NOMO-1 treated with dmso at 0.1 percent for 144 hours (cell line): ENCODE measurements around the gene TMED9.
A peak's percentile ranks its signal among the peaks of the same experiment; 100 is the strongest.

Experiments used
- DNase-seq: peaks from one replicate; lab custom pipeline; 2025; ENCODE audit not compliant: unreplicated experiment; lab: John Stamatoyannopoulos, UW

The TMED9 gene

GRCh38 chr5:177576169-177576568 lies 15.8 kb upstream of the TMED9 start:
- DNase-seq, result no peak

DNA sequence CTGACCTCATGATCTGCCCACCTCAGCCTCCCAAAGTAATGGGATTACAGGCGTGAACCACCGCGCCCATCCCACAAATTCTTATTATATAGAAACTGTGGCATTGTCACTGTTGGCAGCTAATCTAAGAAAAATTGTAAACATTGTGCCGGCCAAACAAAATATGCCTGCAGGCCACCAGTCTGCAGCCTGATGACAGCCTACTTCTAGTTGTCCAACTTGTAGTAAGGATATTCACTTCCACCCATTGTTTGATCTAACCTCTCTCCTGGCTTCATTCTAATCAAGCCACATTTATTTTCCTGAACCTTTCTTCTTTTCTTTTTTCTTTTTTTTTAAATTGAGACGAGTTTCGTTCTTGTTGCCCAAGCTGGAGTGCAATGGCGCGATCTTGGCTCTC lies 13.7 kb upstream of the TMED9 start:
- DNase-seq, result no peak

GRCh38 chr5:177588413-177588909 lies 3.5 kb upstream of the TMED9 start:
- no peak for DNase-seq

GRCh38 chr5:177590406-177590805 lies 1.6 kb upstream of the TMED9 start:
- no peak for DNase-seq

DNA sequence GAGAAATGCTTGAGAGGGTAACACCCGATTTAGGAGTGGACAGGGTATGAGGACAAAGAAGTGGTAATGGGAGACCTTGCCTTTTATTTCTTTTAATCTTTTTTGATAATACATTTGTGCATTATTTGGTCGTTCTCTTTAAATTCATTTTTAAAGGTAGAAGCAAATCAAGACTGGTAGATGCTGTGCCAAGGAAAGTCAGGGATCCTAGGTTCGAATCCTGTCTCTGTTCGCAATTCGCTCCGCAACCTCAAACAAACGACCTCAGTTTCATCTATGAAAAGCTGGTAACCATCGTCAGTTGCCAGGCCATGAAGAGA lies 353 bp upstream of the TMED9 start:
- no peak for DNase-seq

DNA sequence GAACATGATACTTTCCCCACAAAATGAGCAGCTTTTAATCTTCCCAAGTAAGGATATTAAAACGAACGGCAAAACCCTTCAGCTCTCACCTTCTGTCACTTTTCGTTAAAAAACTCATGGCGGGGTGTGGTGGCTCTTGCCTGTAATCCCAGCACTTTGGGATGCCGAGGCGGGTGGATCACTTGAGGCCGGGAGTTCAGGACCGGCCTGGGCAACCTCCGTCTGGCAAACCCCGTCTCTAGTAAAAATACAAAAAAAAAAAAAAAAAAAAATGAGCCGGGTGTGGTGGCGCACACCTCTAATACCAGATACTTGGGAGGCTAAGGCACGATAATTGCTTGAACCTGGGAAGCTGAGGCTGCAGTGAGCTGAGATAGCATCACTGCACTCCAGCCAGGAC lies 902 bp downstream of the TMED9 start:
- DNase-seq, result no peak

- DNase-seq, result no peak
Measured at GRCh38 chr5:177593511-177593910, 1.5 kb downstream of the TMED9 start.

- DNase-seq, result no peak
Measured at GRCh38 chr5:177594071-177594470, 2.1 kb downstream of the TMED9 start.

GRCh38 chr5:177595026-177595585 lies 3.1 kb downstream of the TMED9 start:
- no peak for DNase-seq

GRCh38 chr5:177595991-177596774 lies 4.2 kb downstream of the TMED9 start:
- no peak for DNase-seq

GRCh38 chr5:177596775-177597238 lies 4.8 kb downstream of the TMED9 start:
- no peak for DNase-seq

- DNase-seq, result no peak
Measured at GRCh38 chr5:177598477-177598876, 6.5 kb downstream of the TMED9 start.

- peak; percentile 76 for DNase-seq
Measured at GRCh38 chr5:177599731-177600507, 7.9 kb downstream of the TMED9 start, which contains the start of gene B4GALT7. Gene B4GALT7 (plus strand): TSS chr5:177600132. CDS start chr5:177600211, 79 bp downstream.

GRCh38 chr5:177600508-177601018 lies 8.6 kb downstream of the TMED9 start:
- DNase-seq, result no peak

- DNase-seq, result no peak
Measured at GRCh38 chr5:177601126-177601525, 9.1 kb downstream of the TMED9 start.

DNA sequence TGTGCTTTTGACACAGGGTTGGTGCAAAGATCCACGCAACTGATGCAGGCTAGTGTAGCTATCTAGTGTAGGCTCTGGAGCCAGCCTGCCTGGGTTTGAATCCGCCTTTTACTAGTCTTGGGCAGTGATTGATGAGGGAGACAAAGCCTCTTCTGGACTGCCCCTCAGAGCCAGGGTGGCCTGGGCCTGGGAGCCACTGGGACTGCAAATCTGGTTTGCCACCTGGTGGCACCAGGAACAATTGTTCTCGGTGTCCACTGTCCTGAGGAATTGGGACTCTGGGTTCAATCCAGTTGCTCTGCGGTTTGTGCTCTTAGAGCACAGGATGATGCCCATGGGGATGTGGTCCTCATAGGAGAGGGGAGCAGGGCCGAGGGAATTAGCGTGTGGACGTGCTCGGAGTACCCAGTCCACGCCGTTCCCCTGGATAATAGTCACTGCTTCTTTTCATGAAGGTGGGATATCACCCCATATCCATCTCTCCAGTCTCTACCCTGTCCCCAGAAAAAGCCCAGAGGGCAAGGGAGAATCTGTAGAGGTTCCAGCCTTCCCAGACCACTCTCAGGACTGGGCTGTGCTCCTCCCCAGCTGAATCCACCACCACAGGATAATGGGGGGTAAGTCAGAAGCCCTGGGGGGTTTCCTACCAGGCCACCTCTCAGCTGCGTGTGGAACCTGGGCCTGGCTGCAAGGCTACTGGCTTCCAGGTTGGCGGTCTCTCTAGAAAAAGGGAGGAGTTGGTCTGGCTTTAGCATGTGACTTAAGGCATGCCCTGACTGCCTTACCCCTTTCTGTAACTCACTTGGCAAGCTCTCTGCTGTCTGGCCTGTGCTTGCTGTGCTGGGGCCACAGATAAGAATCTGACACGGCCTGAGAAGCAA lies 9.8 kb downstream of the TMED9 start:
- DNase-seq, result no peak

DNA sequence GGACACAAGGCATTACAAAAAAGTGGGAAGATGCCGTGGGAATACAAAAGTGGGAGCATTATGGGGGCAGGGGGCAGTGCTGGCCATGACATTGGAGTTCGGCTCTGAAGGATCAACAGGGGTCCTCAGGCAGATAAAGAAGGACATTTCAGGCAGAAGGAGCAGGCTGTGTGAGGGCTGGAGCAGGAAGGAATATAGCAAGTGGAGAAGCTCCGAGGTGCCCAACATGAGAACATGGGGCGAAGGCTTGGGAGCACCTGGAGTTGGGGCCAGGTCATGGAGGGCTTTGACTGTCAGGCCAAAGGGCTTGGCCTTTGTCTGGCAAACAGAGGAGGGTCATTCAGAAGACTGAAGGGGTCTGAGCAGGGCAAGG lies 10.4 kb downstream of the TMED9 start:
- no peak for DNase-seq

DNA sequence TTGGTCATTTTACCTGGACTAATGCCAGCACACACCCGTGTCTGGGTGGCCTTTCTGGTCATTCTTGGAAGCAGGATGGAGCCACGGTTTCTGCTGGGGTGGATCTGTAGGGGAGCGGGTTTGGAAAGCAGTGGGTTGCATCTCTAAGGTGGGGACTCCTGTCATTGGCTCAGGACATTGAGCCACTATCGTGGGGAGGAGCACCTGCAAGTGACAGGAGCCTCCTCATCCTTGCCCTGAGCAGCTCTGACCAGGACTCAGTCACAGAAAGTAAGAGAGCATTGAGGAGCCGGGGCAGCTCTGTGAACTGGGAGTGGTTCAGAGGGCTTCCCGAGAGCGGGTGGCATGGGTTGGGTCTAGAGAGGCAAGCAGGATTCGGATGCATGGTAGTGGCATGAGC lies 11.6 kb downstream of the TMED9 start:
- no peak for DNase-seq

DNA sequence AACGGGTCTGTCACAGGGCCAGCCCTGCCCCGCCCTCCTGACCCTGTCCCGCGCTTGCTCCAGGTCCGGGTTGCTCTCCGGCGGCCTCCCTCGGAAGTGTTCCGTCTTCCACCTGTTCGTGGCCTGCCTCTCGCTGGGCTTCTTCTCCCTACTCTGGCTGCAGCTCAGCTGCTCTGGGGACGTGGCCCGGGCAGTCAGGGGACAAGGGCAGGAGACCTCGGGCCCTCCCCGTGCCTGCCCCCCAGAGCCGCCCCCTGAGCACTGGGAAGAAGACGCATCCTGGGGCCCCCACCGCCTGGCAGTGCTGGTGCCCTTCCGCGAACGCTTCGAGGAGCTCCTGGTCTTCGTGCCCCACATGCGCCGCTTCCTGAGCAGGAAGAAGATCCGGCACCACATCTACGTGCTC lies 12.1 kb downstream of the TMED9 start:
- DNase-seq, result no peak

- DNase-seq, result no peak
Measured at GRCh38 chr5:177604656-177605055, 12.7 kb downstream of the TMED9 start.

GRCh38 chr5:177605078-177605477 lies 13.1 kb downstream of the TMED9 start:
- no peak for DNase-seq
